IPS-15b (cell line): ENCODE results near the gene STAG3.
"Not testable (repeated sequence)": the region's sequence is repeated elsewhere in the genome, so short reads cannot be mapped to it uniquely, and the experiment has no call there.

Source experiments
- H3K27me3 ChIP-seq: one replicate; pipeline ENCODE4 v1.6.1; 2013; ENCODE audit warnings: low read length; ENCODE audit not compliant: control insufficient read depth, insufficient read depth
- H3K36me3 ChIP-seq: one replicate; pipeline ENCODE4 v1.6.1; 2013; ENCODE audit warnings: low read length; ENCODE audit not compliant: control insufficient read depth, insufficient read depth
- H3K4me1 ChIP-seq: one replicate; pipeline ENCODE4 v1.6.1; 2013; ENCODE audit warnings: mild to moderate bottlenecking, low read length; ENCODE audit not compliant: control insufficient read depth, insufficient read depth
- H3K4me3 ChIP-seq: one replicate; pipeline ENCODE4 v1.5.1; 2013; ENCODE audit warnings: low read depth, low read length
- H3K9ac ChIP-seq: one replicate; pipeline ENCODE4 v1.6.1; 2013; ENCODE audit warnings: low read depth, mild to moderate bottlenecking, low read length
- H3K9me3 ChIP-seq: one replicate; pipeline ENCODE4 v1.6.1; 2013; ENCODE audit warnings: mild to moderate bottlenecking, low read length; ENCODE audit not compliant: control insufficient read depth, insufficient read depth

Gene STAG3

GRCh38 chr7:100210805-100211204, 33.1 kb downstream of the STAG3 start:
- no peaks in the 10 kb centered on the region for H3K4me1 ChIP-seq
- peaks cover 14% of the 10 kb centered on the region for H3K27me3 ChIP-seq
- no peaks in the 10 kb centered on the region for H3K36me3 ChIP-seq
- H3K4me3 ChIP-seq, result no peak overlapping the region
- H3K9me3 ChIP-seq, result no peaks in the 10 kb centered on the region
- no peak overlapping the region for H3K9ac ChIP-seq

GRCh38 chr7:100211342-100211780, 33.6 kb downstream of the STAG3 start:
- Histone ChIP-seq H3K4me1 (no peaks in the 10 kb centered on the region), H3K9me3 (no peaks in the 10 kb centered on the region), H3K4me3 (no peak overlapping the region), H3K27me3 (peaks cover 18% of the 10 kb centered on the region), H3K36me3 (no peaks in the 10 kb centered on the region), H3K9ac (no peak overlapping the region)

GRCh38 chr7:100212631-100213286, 35.0 kb downstream of the STAG3 start:
- H3K36me3 ChIP-seq, result no peaks in the 10 kb centered on the region
- H3K4me3 ChIP-seq, result no peak overlapping the region
- H3K9ac ChIP-seq, result no peak overlapping the region
- no peaks in the 10 kb centered on the region for H3K9me3 ChIP-seq
- peaks cover 18% of the 10 kb centered on the region for H3K27me3 ChIP-seq
- H3K4me1 ChIP-seq, result no peaks in the 10 kb centered on the region

GRCh38 chr7:100213672-100214071, 36.0 kb downstream of the STAG3 start:
- Histone ChIP-seq H3K36me3 (no peaks in the 10 kb centered on the region), H3K4me1 (no peaks in the 10 kb centered on the region), H3K9ac (no peak overlapping the region), H3K27me3 (peaks cover 18% of the 10 kb centered on the region), H3K9me3 (no peaks in the 10 kb centered on the region), H3K4me3 (no peak overlapping the region)

GRCh38 chr7:100214356-100214755, 36.6 kb downstream of the STAG3 start:
- not testable (repeated sequence) for H3K9me3 ChIP-seq, H3K9ac ChIP-seq, H3K4me1 ChIP-seq, H3K4me3 ChIP-seq, H3K36me3 ChIP-seq
- peaks cover 18% of the 10 kb centered on the region for H3K27me3 ChIP-seq

- Histone ChIP-seq H3K4me1 (no peaks in the 10 kb centered on the region), H3K4me3 (no peak overlapping the region), H3K27me3 (peaks cover 16% of the 10 kb centered on the region), H3K36me3 (no peaks in the 10 kb centered on the region), H3K9ac (no peak overlapping the region), H3K9me3 (no peaks in the 10 kb centered on the region)
Observed at GRCh38 chr7:100215895-100216294, 38.2 kb downstream of the STAG3 start.

- not testable (repeated sequence) for H3K9me3 ChIP-seq, H3K9ac ChIP-seq, H3K4me3 ChIP-seq, H3K4me1 ChIP-seq
- Histone ChIP-seq H3K36me3 (peaks cover 11% of the 10 kb centered on the region), H3K27me3 (peaks cover 11% of the 10 kb centered on the region)
Observed at GRCh38 chr7:100217934-100218333, 40.2 kb downstream of the STAG3 start.

GRCh38 chr7:100219271-100219737, 41.6 kb downstream of the STAG3 start:
- no peak overlapping the region for H3K4me3 ChIP-seq
- H3K9ac ChIP-seq, result no peak overlapping the region
- H3K9me3 ChIP-seq, result no peaks in the 10 kb centered on the region
- H3K27me3 ChIP-seq, result peaks cover 4% of the 10 kb centered on the region
- H3K36me3 ChIP-seq, result peaks cover 19% of the 10 kb centered on the region
- no peaks in the 10 kb centered on the region for H3K4me1 ChIP-seq

GRCh38 chr7:100219801-100220585, 42.3 kb downstream of the STAG3 start, which contains the start of gene PVRIG:
PVRIG (plus strand) TSS chr7:100219949; CDS start chr7:100219971, 22 bp downstream.
- not testable (repeated sequence) for H3K4me1 ChIP-seq, H3K9ac ChIP-seq, H3K9me3 ChIP-seq, H3K27me3 ChIP-seq, H3K4me3 ChIP-seq
- peaks cover 19% of the 10 kb centered on the region for H3K36me3 ChIP-seq

GRCh38 chr7:100220586-100221230, 43.0 kb downstream of the STAG3 start:
- Histone ChIP-seq H3K27me3 (peaks cover 4% of the 10 kb centered on the region), H3K4me3 (no peak overlapping the region), H3K9me3 (no peaks in the 10 kb centered on the region), H3K4me1 (no peaks in the 10 kb centered on the region), H3K9ac (no peak overlapping the region), H3K36me3 (peaks cover 19% of the 10 kb centered on the region)

GRCh38 chr7:100221231-100221718, 43.6 kb downstream of the STAG3 start:
- no peak overlapping the region for H3K4me3 ChIP-seq
- no peaks in the 10 kb centered on the region for H3K4me1 ChIP-seq
- H3K36me3 ChIP-seq, result peaks cover 19% of the 10 kb centered on the region
- no peaks in the 10 kb centered on the region for H3K9me3 ChIP-seq
- no peaks in the 10 kb centered on the region for H3K27me3 ChIP-seq
- no peak overlapping the region for H3K9ac ChIP-seq
